H1 (cell line): ENCODE measurements around the gene PSTK. TPM values are rescaled to one million over a fixed set of nuclear protein-coding genes. Genes with fewer than 3 reads are reported as not detected.

ENCODE experiments used
- CTCF ChIA-PET: fragments of 300-600 bp; sonication (Branson Sonifier 250); formaldehyde crosslinking; loops from one replicate; lab custom pipeline; 2021; ENCODE audit not compliant: partially characterized antibody; lab: Charles Lee
- POLR2A ChIA-PET: fragments of 300-600 bp; sonication (Branson Sonifier 250); formaldehyde crosslinking; loops from one replicate; lab custom pipeline; 2021; ENCODE audit warnings: inconsistent platforms; ENCODE audit not compliant: partially characterized antibody; lab: Charles Lee
- DNase-seq, 2 experiments: peaks; one replicate each; pipeline versions ENCODE4 v3.0.0 to v3.0.0-alpha.2; 2010 to 2022; ENCODE audit warnings: low spot score in 2 of 2, low read depth in 1 of 2, mixed read lengths in 1 of 2
- FAIRE-seq: peaks from 2 replicates; lab custom pipeline; 2011; peaks lifted over from hg19 to GRCh38; lab: Jason Lieb, UNC
- H2AFZ ChIP-seq: 2 replicates; pipeline ENCODE4 v1.8.1; 2012; ENCODE audit warnings: low read length, inconsistent platforms
- H2AK5ac ChIP-seq: 2 replicates; pipeline ENCODE4 v1.6.1; 2013; ENCODE audit warnings: low read depth, low read length
- H2BK120ac ChIP-seq: replicated peaks from 2 replicates; pipeline ENCODE3; 2013; ENCODE audit warnings: low read depth, low read length, inconsistent platforms
- H2BK12ac ChIP-seq: 2 replicates; pipeline ENCODE4 v1.6.1; 2013; ENCODE audit warnings: low read depth, low read length
- H2BK15ac ChIP-seq: 2 replicates; pipeline ENCODE4 v1.6.1; 2013; ENCODE audit warnings: low read length
- H2BK20ac ChIP-seq: 2 replicates; pipeline ENCODE4 v1.6.1; 2013; ENCODE audit warnings: low read length
- H2BK5ac ChIP-seq: 2 replicates; pipeline ENCODE4 v1.6.1; 2013; ENCODE audit warnings: low read depth, low read length
- H3K14ac ChIP-seq: 2 replicates; pipeline ENCODE4 v1.6.1; 2013; ENCODE audit warnings: inconsistent platforms; ENCODE audit not compliant: insufficient read length
- H3K18ac ChIP-seq: 2 replicates; pipeline ENCODE4 v1.6.1; 2013; ENCODE audit warnings: low read length; ENCODE audit errors: extremely low read depth
- H3K23ac ChIP-seq: 2 replicates; pipeline ENCODE4 v1.6.1; 2013; ENCODE audit warnings: inconsistent platforms; ENCODE audit not compliant: insufficient read length
- H3K23me2 ChIP-seq: 2 replicates; pipeline ENCODE4 v1.6.1; 2013; ENCODE audit warnings: low read depth, low read length
- H3K27ac ChIP-seq: 2 replicates; pipeline ENCODE4 v1.6.1; 2011; ENCODE audit warnings: low read depth, low read length, inconsistent platforms
- H3K27me3 ChIP-seq, 4 experiments: replicated peaks in 1 of 4; 1 replicate in 1 of 4; 2 replicates in 3 of 4; pipeline versions ENCODE4 v1.6.1 to v1.8.1; 2011 to 2013; ENCODE audit warnings: low read length in 3 of 4, mild to moderate bottlenecking in 3 of 4, inconsistent platforms in 2 of 4, mixed read lengths in 2 of 4, moderate library complexity in 1 of 4; ENCODE audit not compliant: control insufficient read depth in 3 of 4, insufficient read depth in 3 of 4; ENCODE audit errors: extremely low read depth in 1 of 4
- H3K36me3 ChIP-seq, 4 experiments: 2 replicates each; pipeline versions ENCODE4 v1.6.1 to v1.8.1; 2011 to 2013; ENCODE audit warnings: mild to moderate bottlenecking in 4 of 4, low read length in 3 of 4, moderate library complexity in 2 of 4, control low read depth in 1 of 4, inconsistent platforms in 1 of 4; ENCODE audit not compliant: insufficient read depth in 4 of 4, control insufficient read depth in 2 of 4
- H3K4ac ChIP-seq: replicated peaks from 2 replicates; pipeline ENCODE3; 2013; ENCODE audit warnings: low read length, low read depth, mixed read lengths, inconsistent platforms; ENCODE audit not compliant: insufficient read length
- H3K4me1 ChIP-seq, 4 experiments: replicated peaks in 1 of 4; 1 replicate in 1 of 4; 2 replicates in 3 of 4; pipeline versions ENCODE4 v1.6.1 to v1.8.1; 2011 to 2013; ENCODE audit warnings: low read length in 3 of 4, inconsistent platforms in 2 of 4, mixed read lengths in 1 of 4; ENCODE audit not compliant: insufficient read depth in 4 of 4, control insufficient read depth in 3 of 4
- H3K4me2 ChIP-seq, 2 experiments: 2 replicates each; pipeline versions ENCODE4 v1.6.1 to v1.8.1; 2011 to 2013; ENCODE audit warnings: low read depth in 2 of 2, low read length in 2 of 2, control low read depth in 1 of 2, inconsistent platforms in 1 of 2, mild to moderate bottlenecking in 1 of 2; ENCODE audit not compliant: insufficient read depth in 1 of 2
- H3K4me3 ChIP-seq, 4 experiments: fragments of 200-600, 300-600 bp in 1 of 4; sonication (generic), shearing (Covaris generic), sonication (Bioruptor Twin) in 1 of 4; 2 replicates each; pipeline versions ENCODE4 v1.5.1 to v1.8.1; 2011 to 2016; ENCODE audit warnings: low read length in 4 of 4, low read depth in 3 of 4, control low read depth in 2 of 4, inconsistent platforms in 2 of 4, mild to moderate bottlenecking in 2 of 4, mixed read lengths in 1 of 4, moderate library complexity in 1 of 4; ENCODE audit not compliant: insufficient read depth in 2 of 4; ENCODE audit errors: extremely low read depth in 1 of 4
- H3K56ac ChIP-seq: replicated peaks from 2 replicates; pipeline ENCODE3; 2013; ENCODE audit warnings: low read depth, mild to moderate bottlenecking, mixed read lengths, low read length, inconsistent platforms; ENCODE audit not compliant: insufficient read length
- H3K79me1 ChIP-seq: 2 replicates; pipeline ENCODE4 v1.6.1; 2013; ENCODE audit warnings: low read depth, low read length, control low read depth
- H3K79me2 ChIP-seq, 2 experiments: 2 replicates each; pipeline versions ENCODE4 v1.6.1 to v1.8.1; 2012 to 2013; ENCODE audit warnings: low read length in 2 of 2, mild to moderate bottlenecking in 2 of 2, inconsistent platforms in 1 of 2; ENCODE audit not compliant: insufficient read depth in 2 of 2, control insufficient read depth in 1 of 2
- H3K9ac ChIP-seq, 4 experiments: replicated peaks in 1 of 4; 1 replicate in 1 of 4; 2 replicates in 3 of 4; pipeline versions ENCODE4 v1.6.1 to v1.8.1; 2011 to 2013; ENCODE audit warnings: low read depth in 3 of 4, low read length in 3 of 4, control low read depth in 2 of 4, mild to moderate bottlenecking in 2 of 4, moderate library complexity in 2 of 4, inconsistent platforms in 1 of 4; ENCODE audit errors: extremely low read depth in 1 of 4
- H3K9me3 ChIP-seq, 2 experiments: 2 replicates each; pipeline versions ENCODE4 v1.6.1 to v1.8.1; 2012 to 2013; ENCODE audit warnings: mild to moderate bottlenecking in 2 of 2, moderate library complexity in 2 of 2, control low read depth in 1 of 2, inconsistent platforms in 1 of 2, low read depth in 1 of 2, low read length in 1 of 2, mixed read lengths in 1 of 2; ENCODE audit not compliant: insufficient read depth in 2 of 2
- H4K20me1 ChIP-seq, 2 experiments: replicated peaks in 1 of 2; 2 replicates each; pipeline versions ENCODE3 to v1.8.1; 2011 to 2013; ENCODE audit warnings: inconsistent platforms in 2 of 2, low read length in 2 of 2, mild to moderate bottlenecking in 1 of 2; ENCODE audit not compliant: insufficient read depth in 2 of 2, control insufficient read depth in 1 of 2
- H4K5ac ChIP-seq: 2 replicates; pipeline ENCODE4 v1.6.1; 2013; ENCODE audit warnings: low read length, low read depth, mixed read lengths, inconsistent platforms; ENCODE audit not compliant: insufficient read length
- H4K8ac ChIP-seq: 2 replicates; pipeline ENCODE4 v1.8.0; 2013; ENCODE audit warnings: mild to moderate bottlenecking, moderate library complexity, low read length, inconsistent platforms; ENCODE audit not compliant: insufficient read depth; ENCODE audit errors: extremely low read depth
- H4K91ac ChIP-seq: replicated peaks from 2 replicates; pipeline ENCODE3; 2013; ENCODE audit warnings: low read length, mixed read lengths, inconsistent platforms; ENCODE audit not compliant: insufficient read length
- CHD2 ChIP-seq: IDR thresholded peaks from 2 replicates; pipeline ENCODE4 v1.6.1; 2012; ENCODE audit warnings: low read length, improper control_type of control experiment
- CTBP2 ChIP-seq: IDR thresholded peaks from 2 replicates; pipeline ENCODE4 v1.7.0; 2011; ENCODE audit warnings: borderline replicate concordance, mild to moderate bottlenecking, moderate library complexity, mixed read lengths, low read length; ENCODE audit not compliant: insufficient read depth, insufficient read length
- EGR1 ChIP-seq: IDR thresholded peaks from 2 replicates; pipeline ENCODE4 v1.6.1; 2011; ENCODE audit warnings: low read depth, low read length, borderline replicate concordance
- EP300 ChIP-seq, 2 experiments: IDR thresholded peaks; 1 replicate in 1 of 2; 2 replicates in 1 of 2; pipeline ENCODE4 v1.6.1; 2011 to 2012; ENCODE audit warnings: low read depth in 2 of 2, low read length in 2 of 2, mild to moderate bottlenecking in 2 of 2, borderline replicate concordance in 1 of 2, inconsistent platforms in 1 of 2, moderate library complexity in 1 of 2
- SP2 ChIP-seq: IDR thresholded peaks from 2 replicates; pipeline ENCODE4 v1.6.1; 2012; ENCODE audit warnings: mild to moderate bottlenecking, low read length, inconsistent platforms
- TCF12 ChIP-seq: IDR thresholded peaks from 2 replicates; pipeline ENCODE4 v1.6.1; 2011; ENCODE audit warnings: low read depth, mild to moderate bottlenecking, low read length
- USF2 ChIP-seq: IDR thresholded peaks from 2 replicates; pipeline ENCODE4 v1.6.1; 2011; ENCODE audit warnings: low read length, improper control_type of control experiment
- WGBS, 2 experiments: shearing (Covaris generic) in 1 of 2; methylation state at CpG; one replicate each; pipeline versions ENCODE4 v1.1.6 to v1.1.7; 2013 to 2015; ENCODE audit warnings: low lambda C conversion rate in 2 of 2, mixed read lengths in 2 of 2, inconsistent platforms in 1 of 2, low coverage in 1 of 2, missing lambda C conversion rate in 1 of 2; ENCODE audit not compliant: insufficient replicate concordance in 2 of 2, insufficient coverage in 1 of 2, insufficient read length in 1 of 2; ENCODE audit errors: extremely low coverage in 1 of 2, missing lambda C conversion rate in 1 of 2; 5-methylcytosine and 5-hydroxymethylcytosine counted together
- polyA plus RNA-seq, 7 experiments: library from polyadenylated mRNA; depleted of rRNA in 3 of 7; stranded (reverse) in 5 of 7; unstranded in 2 of 7; fragments of >200 nt in 5 of 7; fragments of 200-250 nt in 2 of 7; gene quantifications; 1 replicate in 5 of 7; 2 replicates in 1 of 7; 4 replicates in 1 of 7; pipeline versions ENCODE4 v1.2.1 to v1.2.3, GENCODE V29; 2011 to 2013; ENCODE audit warnings: missing spikeins in 2 of 7, mixed read lengths in 2 of 7
- total RNA-seq: library from RNA; stranded (reverse); fragmentation: NEBNext Ultra II Directional; extraction: Animal tissue kit (Norgen Biotek cat#: 25700); gene quantifications from 2 replicates; pipeline ENCODE4 v1.2.1, GENCODE V29; 2021
- TF ChIP-seq, protein P1 (sequence below): IDR thresholded peaks from 2 replicates; pipeline ENCODE4 v1.6.1; 2012; ENCODE audit warnings: low read length, inconsistent platforms
- TF ChIP-seq, protein P2 (sequence below): IDR thresholded peaks from 2 replicates; pipeline ENCODE4 v1.6.1; 2012; ENCODE audit warnings: inconsistent platforms

Gene PSTK
- total and polyA plus RNA-seq, 2 of the 8 experiments (the other 6 are each of a cell fraction or from before 2014, with no cell fraction given), result 4.4 to 6.6 TPM

DNA sequence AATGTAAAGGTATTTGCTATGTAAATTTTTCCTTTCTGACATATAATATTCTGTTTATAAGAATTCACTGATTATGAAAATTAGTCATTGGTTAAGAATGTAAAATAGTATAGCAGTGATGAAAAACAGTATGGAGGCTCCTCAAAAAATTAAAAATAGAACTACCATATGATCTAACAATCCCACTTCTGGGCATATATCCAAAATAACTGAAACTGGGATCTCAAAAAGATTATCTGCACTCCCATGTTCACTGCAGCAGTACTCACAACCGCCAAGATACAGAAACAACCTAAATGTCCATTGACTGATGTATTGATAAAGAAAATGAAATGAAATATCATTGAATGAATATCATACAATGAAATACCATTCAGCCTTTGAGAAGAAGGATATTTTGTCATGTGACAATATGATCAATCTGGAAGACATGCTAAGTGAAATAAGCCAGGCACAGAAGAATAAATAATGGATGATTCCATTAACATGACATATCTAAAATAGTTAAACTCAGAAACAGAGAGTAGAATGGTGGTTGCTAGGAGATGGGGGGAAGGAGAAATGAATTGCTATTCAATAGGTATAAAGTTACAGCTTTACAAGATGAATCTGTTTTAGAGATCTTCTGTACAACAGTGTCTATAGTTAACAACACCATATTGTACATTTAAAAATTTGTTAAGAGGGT is 40.2 kb upstream of the PSTK start:
- no peak overlapping the region for H3K27ac ChIP-seq
- H3K79me1 ChIP-seq, result no peaks in the 10 kb centered on the region
- no peak for DNase-seq
- H2BK120ac ChIP-seq, result no peak overlapping the region
- H4K5ac ChIP-seq, result no peak overlapping the region
- H2BK12ac ChIP-seq, result no peak overlapping the region
- H4K91ac ChIP-seq, result no peak overlapping the region
- H4K20me1 ChIP-seq, result no peaks in the 10 kb centered on the region
- no peak for FAIRE-seq
- H3K4me2 ChIP-seq, result no peak overlapping the region
- no peaks in the 10 kb centered on the region for H3K79me2 ChIP-seq
- H3K56ac ChIP-seq, result no peak overlapping the region
- H3K4me1 ChIP-seq, result no peaks in the 10 kb centered on the region
- no peaks in the 10 kb centered on the region for H3K9me3 ChIP-seq
- no peak overlapping the region for H3K18ac ChIP-seq
- peaks cover 0 to 19% (median 7%) of the 10 kb centered on the region in 4 experiments; a peak in 4 of 8 replicates for H3K36me3 ChIP-seq
- H2BK20ac ChIP-seq, result no peak overlapping the region
- no peak overlapping the region for H3K14ac ChIP-seq
- H3K27me3 ChIP-seq, result no peaks in the 10 kb centered on the region
- POLR2A ChIA-PET, result no interaction called here
- WGBS, 2 experiments, result 100% methylated on average over 1 of the region's 1 CpG; no CpG with 5 or more reads in 1 of the 2 experiments
- no peak overlapping the region for H2AK5ac ChIP-seq
- no peaks in the 10 kb centered on the region for H3K23me2 ChIP-seq
- H3K4me3 ChIP-seq, result no peak overlapping the region
- no peak overlapping the region for H3K9ac ChIP-seq
- no peak overlapping the region for H2BK5ac ChIP-seq
- H2BK15ac ChIP-seq, result no peak overlapping the region
- no peak overlapping the region for H3K23ac ChIP-seq
- no peak overlapping the region for H4K8ac ChIP-seq
- no peak overlapping the region for H3K4ac ChIP-seq
- CTCF ChIA-PET, result no interaction called here
- no peak overlapping the region for H2AFZ ChIP-seq
- TF ChIP-seq, protein P1, sequence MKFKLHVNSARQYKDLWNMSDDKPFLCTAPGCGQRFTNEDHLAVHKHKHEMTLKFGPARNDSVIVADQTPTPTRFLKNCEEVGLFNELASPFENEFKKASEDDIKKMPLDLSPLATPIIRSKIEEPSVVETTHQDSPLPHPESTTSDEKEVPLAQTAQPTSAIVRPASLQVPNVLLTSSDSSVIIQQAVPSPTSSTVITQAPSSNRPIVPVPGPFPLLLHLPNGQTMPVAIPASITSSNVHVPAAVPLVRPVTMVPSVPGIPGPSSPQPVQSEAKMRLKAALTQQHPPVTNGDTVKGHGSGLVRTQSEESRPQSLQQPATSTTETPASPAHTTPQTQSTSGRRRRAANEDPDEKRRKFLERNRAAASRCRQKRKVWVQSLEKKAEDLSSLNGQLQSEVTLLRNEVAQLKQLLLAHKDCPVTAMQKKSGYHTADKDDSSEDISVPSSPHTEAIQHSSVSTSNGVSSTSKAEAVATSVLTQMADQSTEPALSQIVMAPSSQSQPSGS, result no peak
- TF ChIP-seq, protein P2, sequence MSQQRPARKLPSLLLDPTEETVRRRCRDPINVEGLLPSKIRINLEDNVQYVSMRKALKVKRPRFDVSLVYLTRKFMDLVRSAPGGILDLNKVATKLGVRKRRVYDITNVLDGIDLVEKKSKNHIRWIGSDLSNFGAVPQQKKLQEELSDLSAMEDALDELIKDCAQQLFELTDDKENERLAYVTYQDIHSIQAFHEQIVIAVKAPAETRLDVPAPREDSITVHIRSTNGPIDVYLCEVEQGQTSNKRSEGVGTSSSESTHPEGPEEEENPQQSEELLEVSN, result no peak
- no peak for TF ChIP-seq CHD2
- TF ChIP-seq EGR1, result no peak
- no peak for TF ChIP-seq TCF12
- TF ChIP-seq CTBP2, result no peak
- no peak for TF ChIP-seq USF2
- TF ChIP-seq SP2, result no peak
- no peak for TF ChIP-seq EP300 (IDR thresholded peaks at IDR 0.05; ENCODE audit: borderline replicate concordance in 1 of 2, low read depth in 2 of 2, low read length in 2 of 2)
